HG03159 (cell line): ENCODE measurements around the gene POFUT1.
"Not testable (repeated sequence)": the region's sequence is repeated elsewhere in the genome, so short reads cannot be mapped to it uniquely, and the experiment has no call there.

Source experiments
- ATAC-seq: cut with Tn5 transposase; IDR thresholded peaks from one replicate; pipeline ENCODE4 v1.9.1; 2021; ENCODE audit warnings: mild to moderate bottlenecking, moderate library complexity; ENCODE audit not compliant: unreplicated experiment

POFUT1 gene

DNA sequence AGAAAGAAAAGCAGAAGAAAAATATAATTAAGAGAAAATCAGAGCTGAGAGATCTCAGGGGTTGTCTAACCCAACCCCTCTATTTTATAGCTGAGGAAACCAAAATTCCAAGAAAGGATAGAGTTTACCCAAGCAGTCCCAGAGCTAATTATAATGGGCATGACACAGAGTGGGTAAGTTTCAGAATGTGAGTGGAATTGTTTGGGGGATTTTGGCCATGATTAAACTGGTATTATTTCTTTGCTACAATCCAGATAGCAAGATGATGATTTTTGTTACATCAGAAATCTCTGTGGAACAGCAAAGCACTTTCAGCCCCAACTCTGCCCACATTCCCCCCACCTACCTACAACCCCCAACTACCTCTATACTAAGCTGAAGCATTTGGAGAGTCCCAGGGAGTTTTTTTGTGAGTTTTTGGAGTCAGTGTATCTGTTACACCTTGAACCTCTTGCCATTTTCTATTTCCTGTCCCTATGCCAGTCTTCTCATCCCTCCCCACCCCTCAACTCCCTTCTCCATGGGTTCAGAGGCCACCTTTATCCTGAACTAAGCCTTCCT lies 24.7 kb downstream of the POFUT1 start:
- no peak for ATAC-seq

DNA sequence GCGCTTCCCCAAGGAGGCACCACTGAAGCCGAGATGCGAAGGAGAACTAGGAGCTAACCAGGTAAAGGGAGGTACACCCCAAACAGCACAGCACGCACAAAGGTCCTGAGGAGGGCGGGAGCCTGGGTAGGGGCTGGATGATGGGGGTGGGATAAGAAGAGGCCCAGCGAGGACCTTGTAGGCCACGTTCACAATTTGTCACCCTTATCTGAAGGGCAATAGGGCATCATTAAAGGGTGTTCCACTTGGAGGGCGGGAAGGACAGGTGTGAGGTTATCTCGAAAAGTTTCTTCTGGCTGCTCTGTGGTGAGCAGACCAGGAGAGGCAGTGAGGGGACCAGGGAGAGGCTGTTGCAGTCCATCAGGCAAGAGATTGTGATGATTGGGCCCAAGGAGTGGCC lies 25.6 kb downstream of the POFUT1 start:
- ATAC-seq: no peak

DNA sequence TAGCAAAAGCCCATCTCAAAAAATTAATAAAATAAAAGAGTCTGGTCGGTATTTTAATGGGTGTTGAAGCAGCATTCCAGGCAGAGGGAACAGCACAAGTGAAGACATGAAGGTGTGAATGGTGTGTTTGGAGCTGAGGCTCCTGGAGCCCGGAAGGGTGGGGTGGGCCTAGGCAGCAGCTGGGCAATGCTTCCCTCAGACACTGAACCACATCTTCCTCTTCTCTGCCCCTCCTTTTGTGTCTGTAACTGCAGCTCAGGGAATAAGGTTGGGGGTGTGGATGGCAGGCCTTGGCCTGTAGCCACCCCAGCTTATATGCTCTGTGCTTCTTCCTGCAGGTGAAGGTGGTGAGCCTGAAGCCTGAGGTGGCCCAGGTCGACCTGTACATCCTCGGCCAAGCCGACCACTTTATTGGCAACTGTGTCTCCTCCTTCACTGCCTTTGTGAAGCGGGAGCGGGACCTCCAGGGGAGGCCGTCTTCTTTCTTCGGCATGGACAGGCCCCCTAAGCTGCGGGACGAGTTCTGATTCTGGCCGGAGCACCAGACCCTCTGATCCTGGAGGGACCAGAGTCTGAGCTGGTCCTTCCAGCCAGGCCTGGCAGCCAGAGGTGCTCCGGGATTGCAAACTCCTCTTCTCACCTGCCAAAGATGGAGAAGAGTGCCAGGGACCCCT lies 26.6 kb downstream of the POFUT1 start:
- no peak for ATAC-seq

DNA sequence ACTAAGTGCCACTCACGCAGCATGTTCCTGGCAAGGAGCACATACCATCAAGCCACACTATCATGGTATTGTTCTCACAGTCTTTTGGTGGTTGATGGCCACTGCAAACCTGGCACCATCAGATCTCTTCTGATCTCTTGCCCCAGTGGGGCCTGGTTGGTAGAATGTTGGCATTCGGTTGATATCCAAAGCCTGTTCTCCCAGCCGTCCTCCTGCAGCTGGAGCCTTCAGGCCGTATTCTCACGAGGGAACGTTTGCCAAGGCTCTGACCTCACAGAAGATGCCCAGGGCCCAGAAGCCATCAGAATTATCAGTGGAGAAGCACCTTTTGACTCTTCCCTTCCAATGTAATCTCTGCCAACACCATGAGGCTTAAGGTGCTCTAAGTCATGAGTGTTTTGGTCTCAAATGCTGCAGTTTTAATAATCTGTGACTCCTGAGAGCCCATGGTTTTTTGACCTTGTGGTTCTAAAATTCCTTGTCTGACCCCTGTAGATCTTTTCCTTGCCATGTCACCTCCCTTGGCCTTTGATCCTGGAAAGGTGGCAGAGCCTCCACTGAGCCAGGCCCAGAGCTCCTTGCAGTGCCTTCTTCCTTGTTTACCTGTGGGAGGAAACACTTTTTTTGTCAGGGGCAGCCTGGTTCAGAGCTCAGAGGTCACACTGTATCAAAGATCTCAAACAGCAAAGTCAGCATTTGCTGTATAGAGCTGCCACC lies 27.8 kb downstream of the POFUT1 start:
- no peak for ATAC-seq

DNA sequence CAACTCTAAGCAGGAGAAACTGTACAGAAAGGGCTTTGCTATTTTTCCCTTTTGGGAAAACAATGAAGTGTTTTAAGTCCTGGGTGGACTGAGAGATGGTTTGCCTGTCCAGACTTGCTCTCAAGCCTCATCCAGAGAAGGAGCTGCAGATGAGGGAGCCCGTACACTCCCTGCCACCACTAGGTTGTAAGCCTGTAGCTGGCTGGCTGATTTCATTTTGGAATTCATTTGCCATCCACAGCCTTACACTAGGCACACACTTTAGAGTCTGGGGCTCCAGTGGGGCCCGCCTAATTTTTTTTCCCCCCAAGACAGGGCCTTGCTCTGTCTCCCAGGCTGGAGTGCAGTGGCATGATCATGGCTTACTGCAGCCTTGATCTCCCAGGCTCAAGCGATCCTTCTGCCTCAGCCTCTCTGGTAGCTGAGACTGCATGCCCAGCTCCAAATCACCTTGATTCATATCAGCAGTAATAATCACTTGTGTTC lies 28.4 kb downstream of the POFUT1 start:
- ATAC-seq: no peak

DNA sequence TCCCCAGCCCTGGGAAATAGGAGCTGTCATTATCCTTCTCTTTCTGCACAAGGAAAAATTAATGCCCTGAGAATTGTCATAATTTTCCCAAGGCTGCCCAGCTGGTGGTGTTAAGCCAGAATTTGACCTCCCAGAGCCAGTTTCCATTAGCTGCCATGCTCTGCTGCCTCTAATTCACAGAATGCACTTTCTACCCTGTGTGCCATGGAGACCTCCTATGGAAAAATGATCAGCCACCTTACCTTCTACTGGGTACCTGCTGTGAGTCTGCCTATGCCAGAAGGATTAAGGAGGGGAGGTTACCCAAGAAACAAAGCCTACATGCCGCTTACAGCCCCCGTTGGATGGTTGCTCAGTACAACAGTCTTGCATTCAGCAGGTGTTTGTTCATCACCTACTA lies 29.1 kb downstream of the POFUT1 start:
- ATAC-seq: no peak

DNA sequence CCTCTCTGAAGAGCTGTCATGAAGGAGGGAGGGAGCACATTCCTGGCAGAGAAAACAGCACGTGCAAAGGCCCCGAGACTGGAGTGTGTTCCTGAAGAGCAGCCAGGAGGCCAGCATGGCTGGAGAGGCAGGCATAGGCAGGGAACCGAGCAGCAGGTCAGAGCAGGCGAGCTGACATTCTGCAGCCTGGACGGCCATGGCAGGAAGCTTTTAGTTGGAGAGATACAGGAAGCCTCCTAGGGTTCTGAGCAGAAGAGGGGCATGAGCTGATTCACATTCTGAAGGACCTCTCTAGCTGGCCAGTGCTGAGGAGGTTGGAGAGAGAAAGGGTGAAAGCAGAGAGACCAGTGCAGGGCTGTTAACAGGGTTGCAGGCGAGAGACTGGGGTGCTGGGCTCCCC lies 29.7 kb downstream of the POFUT1 start:
- ATAC-seq: no peak

DNA sequence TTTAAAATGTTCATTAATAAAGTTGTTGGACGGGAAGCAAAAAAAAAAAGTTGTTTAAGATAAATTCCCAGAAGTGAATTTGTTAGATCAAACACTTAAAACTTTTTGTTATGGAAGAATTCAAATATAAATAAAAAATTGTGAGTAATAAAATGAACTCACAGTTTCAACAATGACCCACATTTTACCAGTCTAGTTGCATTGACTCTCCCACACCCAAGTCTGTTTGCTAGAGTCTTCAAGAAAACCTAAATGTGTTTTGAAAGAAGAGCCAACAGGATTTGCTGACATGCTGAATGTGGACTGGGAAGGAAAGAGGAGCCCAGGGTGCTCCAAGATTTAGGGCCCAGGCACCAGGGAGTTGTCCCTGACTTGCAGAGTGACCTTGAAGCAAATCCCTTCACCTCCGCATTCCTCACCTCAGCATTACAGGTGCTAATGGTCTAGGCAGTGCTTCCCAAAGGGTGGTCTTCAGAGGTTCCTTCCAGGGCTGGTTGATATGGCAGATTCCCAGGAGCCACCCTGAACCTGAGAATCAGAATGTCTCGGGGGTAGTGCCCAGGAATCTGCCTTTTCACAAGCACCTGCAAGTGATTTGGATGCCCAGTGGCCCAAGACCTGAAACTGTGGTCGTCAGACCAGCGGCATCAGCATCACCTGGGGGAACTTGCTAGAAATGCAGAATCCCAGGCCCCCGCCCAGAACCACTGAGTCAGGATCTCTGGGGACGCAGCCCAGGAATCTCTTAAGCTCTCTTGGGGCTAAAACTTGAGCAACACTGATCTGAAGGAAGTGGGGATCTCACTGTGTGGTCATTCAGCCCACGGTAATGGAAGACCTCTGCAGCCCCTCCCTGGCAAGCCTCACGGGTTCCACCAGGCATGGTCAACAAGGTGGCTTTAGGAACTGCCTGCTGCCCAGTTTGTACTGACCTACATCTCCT lies 31.1 kb downstream of the POFUT1 start:
- ATAC-seq: no peak

DNA sequence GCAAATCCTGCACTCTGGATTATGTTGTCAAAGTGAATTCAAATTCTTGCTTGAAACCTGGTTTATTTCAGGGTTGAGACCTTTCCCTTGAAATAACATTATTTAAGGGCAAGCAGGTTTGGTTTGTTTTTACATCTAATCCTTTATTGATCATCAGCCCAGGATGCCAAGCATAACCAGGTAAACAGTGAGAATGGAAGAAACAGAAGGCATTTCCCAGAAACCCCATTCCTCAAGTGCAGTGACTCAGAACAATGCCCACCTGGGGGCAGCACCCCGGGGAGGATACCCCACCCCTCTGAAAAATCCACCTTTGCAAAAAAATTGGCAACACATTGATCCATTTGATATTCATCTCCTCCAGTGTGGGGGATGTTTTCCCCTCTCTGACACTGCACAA lies 32.5 kb downstream of the POFUT1 start:
- ATAC-seq: no peak

DNA sequence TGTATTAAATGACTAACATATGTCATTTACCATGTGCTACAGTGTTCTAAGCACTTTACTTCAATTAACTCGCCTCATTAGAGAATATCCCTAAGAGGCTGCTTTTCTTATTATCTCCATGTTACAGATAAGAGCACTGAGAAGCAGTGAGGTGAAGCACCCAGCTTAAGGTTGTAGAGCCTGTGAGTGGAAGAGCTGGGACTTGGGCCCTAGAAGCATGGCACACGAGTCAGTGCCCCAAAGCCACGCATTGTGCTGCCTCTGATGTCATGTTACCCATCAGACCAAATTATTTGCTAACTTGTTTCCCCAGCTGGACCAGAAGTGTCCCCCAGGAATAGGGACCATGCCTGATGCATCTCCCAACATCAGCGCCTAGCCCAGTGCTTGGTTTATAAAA lies 34.1 kb downstream of the POFUT1 start:
- no peak for ATAC-seq

DNA sequence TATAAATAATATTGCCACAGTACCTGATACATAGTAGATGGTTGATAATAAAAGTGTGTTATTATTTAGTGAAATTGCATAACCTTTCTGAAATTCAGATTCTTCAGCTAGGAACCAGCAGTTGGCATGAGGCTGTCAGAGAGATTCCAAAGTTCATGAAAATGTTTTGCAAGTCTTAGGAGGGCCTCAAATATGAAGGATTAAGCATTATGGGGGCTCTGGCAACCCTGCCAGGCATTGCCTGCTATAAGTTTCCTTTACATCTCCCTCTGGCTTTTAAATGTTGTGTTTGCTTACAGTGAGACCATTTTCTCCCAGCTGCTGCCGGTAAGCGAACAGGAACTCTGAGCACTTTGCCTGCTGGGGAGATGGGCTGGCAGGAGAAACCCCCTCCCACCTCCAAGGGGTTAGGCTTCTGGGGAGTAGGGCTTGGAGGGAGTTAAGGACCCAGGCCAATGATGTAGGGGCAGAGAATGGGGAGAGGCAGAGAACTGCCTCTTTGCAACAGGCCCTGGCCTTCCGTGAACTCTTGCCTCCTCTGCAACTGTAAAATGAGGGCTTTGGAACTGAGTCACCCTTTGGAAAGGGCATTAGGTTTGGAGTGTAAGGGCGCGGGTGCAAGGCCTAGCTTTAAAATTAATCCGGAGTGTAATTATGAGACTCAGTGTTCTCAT lies 36.6 kb downstream of the POFUT1 start:
- ATAC-seq: no peak

DNA sequence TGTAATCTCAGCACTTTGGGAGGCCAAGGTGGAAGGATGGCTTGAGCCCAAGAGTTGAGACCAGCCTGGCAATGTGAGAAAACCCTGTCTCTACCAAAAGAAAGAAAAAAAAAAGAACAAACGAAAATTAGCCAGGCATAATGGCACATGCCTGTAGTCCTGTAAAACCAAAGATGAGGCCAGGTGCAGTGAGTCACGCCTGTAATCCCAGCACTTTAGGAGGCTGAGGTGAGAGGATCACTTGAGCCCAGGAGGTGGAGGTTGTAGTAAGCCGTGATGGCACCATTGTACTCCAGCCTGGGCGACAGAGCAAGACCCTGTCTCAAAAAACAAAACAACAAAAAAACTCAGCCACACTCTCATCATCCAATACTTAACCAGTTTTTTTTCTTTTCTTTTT lies 37.3 kb downstream of the POFUT1 start:
- ATAC-seq: no peak

DNA sequence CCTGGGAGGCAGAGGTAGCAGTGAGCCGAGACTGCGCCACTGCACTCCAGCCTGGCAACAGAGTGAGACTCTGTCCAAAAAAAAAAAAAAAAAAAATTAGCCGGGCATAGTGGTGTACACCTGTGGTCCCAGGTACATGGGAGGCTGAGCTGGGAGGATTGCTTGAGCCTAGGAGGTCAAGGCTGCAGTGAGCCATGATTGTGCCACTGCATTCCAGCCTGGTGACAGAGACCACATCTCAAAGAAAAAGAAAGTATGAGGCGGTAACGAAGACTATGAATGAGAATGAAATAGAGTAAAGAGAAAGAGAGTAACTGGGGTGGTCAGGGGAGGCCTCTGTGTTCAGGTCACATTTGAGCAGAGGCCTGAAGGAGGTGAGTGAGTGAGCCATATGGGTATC lies 38.5 kb downstream of the POFUT1 start:
- ATAC-seq: not testable (repeated sequence)

DNA sequence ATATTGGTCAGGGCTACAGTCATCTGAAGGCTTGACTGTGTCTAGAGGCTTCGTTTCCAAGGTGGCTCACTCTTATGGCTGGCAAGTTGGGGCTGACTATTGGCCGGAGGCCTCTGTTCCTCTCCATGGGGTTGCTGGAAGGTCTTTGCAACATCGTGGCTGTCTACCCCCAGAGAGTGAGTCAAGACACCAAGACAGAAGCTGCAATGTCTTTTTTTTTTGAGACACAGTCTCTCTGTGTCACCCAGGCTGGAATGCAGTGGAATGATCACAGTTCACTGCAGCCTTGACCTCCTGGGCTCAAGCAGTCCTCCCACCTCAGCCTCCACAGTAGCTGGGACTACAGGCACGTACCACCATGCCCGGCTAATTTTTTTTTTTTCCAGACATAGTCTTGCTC lies 40.4 kb downstream of the POFUT1 start:
- ATAC-seq: no peak

DNA sequence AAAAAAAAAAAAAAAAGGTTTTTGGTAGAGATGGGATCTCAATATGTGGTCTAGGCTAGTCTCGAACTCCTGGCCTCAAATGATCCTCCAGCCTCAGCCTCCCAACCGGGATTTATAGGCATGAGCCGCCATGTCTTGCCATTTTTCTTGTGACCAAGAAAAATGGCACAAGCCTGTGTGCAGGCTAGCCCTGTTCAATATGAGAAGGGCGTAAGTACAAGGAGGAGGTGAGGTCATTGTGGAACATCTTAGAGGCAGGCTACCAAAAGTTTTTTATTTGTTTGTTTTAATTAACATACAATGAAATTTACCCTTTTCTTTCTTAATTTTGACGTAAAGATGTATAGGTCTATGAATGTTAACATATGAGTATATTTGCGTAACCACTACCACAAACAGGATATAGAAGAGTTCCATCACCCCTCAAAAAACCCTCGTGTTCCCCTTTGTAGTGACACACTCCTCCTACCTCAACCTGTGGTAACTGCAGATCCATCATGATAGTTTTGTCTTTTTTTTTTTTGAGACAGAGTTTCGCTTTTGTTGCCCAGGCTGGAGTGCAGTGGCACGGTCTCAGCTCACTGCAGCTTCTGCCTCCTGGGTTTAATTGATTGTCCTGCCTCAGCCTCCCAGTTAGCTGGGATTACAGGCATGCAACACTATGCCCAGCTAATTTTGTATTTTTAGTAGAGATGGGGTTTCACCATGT lies 41.5 kb downstream of the POFUT1 start:
- no peak for ATAC-seq

DNA sequence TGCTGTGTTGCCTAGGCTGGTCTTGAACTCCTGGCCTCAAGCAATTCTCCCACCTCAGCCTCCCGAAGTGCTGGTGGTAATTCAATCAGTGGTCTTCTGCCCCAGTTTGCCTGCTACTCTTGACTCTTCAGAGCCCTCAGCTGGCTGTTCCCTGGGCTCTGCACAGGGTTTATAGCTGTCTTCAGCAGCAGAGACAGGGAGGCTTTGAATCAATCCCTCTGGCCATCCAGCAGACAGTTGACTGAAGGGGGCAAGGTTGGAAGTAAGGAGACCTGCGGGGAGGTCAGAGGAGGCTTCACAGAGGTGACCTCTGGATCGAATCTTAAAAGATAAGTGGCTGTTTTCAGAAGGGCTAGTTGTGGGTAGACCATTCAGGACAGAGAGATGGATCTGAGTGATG lies 43.8 kb downstream of the POFUT1 start:
- ATAC-seq: no peak

DNA sequence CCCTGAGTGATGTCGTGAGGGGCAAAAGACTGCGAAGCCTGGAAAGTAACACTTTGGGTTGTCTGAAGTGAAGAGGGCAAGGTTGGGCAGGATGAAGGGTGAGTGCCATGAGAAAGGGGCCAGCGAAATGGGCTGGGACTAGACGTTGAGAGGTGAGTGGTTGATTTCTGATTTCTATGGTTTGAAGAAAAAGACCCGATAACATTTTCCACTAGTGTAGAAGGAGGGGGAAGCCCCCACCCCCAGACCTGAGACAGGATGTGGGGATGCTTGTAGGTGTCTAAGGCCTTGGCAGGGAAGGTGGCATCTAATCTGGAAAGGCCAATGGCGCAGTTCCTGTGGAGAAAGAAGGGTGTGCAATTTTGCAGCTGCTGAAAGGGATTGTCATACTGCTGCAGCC lies 44.5 kb downstream of the POFUT1 start:
- ATAC-seq: no peak

DNA sequence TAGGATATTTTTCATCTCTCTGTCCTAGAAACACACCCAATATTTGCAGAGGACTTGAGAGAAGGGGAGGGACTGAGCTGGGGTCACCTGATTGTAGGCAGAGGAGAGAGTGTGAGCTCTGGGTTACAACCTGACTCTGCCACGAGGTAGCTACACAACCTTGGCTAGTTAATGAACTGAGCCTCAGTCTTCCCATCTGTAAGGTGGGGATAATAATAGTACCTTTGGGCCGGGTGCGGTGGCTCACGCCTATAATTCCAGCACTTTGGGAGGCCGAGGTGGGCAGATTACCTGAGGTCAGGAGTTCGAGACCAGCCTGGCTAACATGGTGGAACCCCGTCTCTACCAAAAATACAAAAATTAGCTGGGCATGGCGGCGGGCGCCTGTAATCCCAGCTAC lies 53.3 kb downstream of the POFUT1 start:
- ATAC-seq: not testable (repeated sequence)

DNA sequence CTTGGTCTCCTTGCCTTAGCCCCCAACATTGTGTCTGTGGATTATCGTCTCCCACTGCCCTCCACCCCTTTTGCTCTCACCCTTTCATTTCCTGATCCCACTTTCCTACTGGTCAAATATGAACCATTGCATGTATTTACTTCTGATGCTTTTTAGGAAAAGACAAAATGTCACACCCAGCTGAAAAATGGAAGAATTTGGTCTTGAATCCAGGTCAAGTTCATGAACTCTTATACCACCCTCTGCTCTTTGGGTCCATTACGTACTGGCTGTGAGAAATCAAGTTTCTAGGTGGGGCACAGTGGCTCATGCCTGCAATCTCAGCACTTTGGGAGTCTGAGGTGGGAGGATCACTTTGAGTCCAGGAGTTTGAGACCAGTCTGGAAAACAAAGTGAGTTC lies 54.0 kb downstream of the POFUT1 start:
- no peak for ATAC-seq

DNA sequence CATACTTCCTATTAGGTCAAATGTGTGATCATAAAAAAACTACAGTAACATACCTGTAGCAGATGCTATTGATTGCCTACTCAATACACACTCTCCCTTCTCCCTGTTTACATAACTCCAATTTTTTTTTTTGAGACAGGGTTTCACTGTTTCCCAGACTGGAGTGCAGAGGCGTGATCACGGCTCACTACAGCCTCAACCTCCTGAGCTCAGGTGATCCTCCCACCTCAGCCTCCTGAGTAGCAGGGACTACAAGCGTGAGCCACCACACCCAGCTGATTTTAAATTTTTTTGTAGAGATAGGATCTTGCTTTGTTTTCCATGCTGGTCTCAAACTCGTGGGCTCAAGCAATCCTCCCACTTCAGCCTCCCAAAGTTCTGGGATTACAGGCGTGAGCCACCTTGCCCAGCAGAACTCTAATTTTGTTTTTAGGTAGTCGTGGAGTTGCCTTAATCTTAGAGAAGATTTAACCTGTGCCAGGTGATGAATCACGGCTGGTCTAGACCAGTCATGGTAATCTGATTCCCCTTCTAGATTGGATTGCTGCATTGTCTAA lies 55.8 kb downstream of the POFUT1 start:
- no peak for ATAC-seq
